Neural cell (in vitro differentiated cells): ENCODE measurements around the gene ANXA4.

Source experiments
- CTCF ChIP-seq: fragments of 450-650 bp; IDR thresholded peaks from 2 replicates; pipeline ENCODE4 v1.5.1; 2014; ENCODE audit warnings: antibody characterized with exemption, mild to moderate bottlenecking, moderate library complexity; ENCODE audit not compliant: poor library complexity, severe bottlenecking
- EZH2 ChIP-seq: fragments of 200-600, 300-800 bp; shearing (Covaris generic), sonication (generic); IDR thresholded peaks from 2 replicates; pipeline ENCODE4 v1.6.1; 2014; ENCODE audit warnings: antibody characterized with exemption, low read length, borderline replicate concordance, mild to moderate bottlenecking; ENCODE audit not compliant: insufficient read depth, poor library complexity, severe bottlenecking
- POLR2AphosphoS5 ChIP-seq: IDR thresholded peaks from 2 replicates; pipeline ENCODE4 v1.6.1; 2012
- REST ChIP-seq: IDR thresholded peaks from 2 replicates; pipeline ENCODE4 v1.6.1; 2012; ENCODE audit warnings: borderline replicate concordance

- TF ChIP-seq POLR2AphosphoS5 (no peak), REST (no peak), CTCF (no peak), EZH2 (no peak)
Observed at GRCh38 chr2:69735686-69736085, 6.2 kb upstream of the ANXA4 start.
